ENCODE measurements around the gene ANKLE1. TPM values are rescaled to one million over a fixed set of nuclear protein-coding genes. Genes with fewer than 3 reads are reported as not detected.

ANKLE1 gene
- total and polyA plus RNA-seq, 10 of the 15 experiments (the other 5 are each of a cell fraction or from before 2014, with no cell fraction given), result 2.2 to 17.9 (median 10.9) TPM

DNA sequence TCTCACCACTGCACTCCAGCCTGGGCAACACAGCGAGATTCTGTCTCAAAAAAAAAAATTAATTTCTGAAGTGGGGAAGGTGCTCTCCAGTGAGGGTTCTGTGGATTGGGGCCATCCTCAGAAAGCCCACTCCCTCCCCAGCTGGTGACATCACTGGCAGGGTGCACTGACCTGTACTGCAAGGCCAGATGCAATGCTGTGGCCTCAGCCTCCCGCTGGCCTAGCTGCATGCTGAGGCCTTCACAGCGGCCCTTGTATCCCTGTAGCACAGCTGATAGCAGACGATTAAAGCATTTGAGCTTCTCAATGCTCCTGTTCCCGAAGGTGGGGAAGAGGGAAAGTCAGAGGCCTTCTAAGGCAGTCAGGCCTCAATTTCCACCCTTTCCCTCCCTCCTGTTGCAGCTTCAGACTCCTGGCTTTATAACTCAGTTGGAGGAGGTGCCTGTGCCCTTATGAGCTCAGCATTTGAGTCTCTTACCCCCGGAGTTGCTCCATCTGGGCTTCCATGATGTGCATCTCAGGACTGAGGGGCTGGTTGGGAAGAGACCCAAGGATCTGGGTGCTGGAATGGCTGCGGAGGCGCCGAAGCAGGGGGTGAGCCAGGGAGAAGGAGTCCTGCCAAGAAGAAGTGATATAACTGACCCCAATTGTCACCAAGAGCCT is 22.5 kb upstream of the ANKLE1 start:
- H3K9me3 ChIP-seq (replicated peaks; ENCODE audit: control insufficient read depth, insufficient read depth, low read length), result no peaks in the 10 kb centered on the region; the same call in 2 of the 3 replicates
- POLR2A ChIA-PET, result interaction anchor here (0.6 to 0.7 kb wide), 3 partner anchors 25 to 576 kb away, joined by 3 to 5 read pairs (median 3); no protein-coding TSS in a partner anchor
- H3K36me3 ChIP-seq (ENCODE audit: control insufficient read depth in 2 of 2, insufficient read depth in 2 of 2, low read length in 1 of 2), result no peaks in the 10 kb centered on the region
- ATAC-seq (no peak), FAIRE-seq (no peak), DNase-seq (ENCODE audit: low read depth, low spot score) (no peak)
- no peak overlapping the region for H3K27ac ChIP-seq (ENCODE audit: control insufficient read depth, insufficient read depth)
- WGBS (ENCODE audit: insufficient coverage, insufficient replicate concordance, low lambda C conversion rate, missing lambda C conversion rate), result 69% methylated on average over 9 of the region's 9 CpGs
- H3K4me1 ChIP-seq (ENCODE audit: control insufficient read depth, insufficient read depth, low read length), result peaks cover 2% of the 10 kb centered on the region; the same call in 1 of the 2 replicates
- H3K9ac ChIP-seq (ENCODE audit: control insufficient read depth, insufficient read depth, low read length), result no peak overlapping the region
- no TSS peak for BruUV-seq (replicated peaks)
- H3K79me2 ChIP-seq (ENCODE audit: control insufficient read depth, insufficient read depth, low read length), result no peaks in the 10 kb centered on the region
- SMC1A ChIA-PET (ENCODE audit: uncharacterized antibody, unreplicated experiment), result interaction anchor here (0.6 to 1.8 kb wide), 6 partner anchors 12 to 147 kb away, joined by 3 to 7 read pairs (median 4); partner anchors contain the start of genes ANKLE1 and USE1
- H2AFZ ChIP-seq (ENCODE audit: control insufficient read depth, low read depth, low read length), result no peak overlapping the region
- no peaks in the 10 kb centered on the region for H4K20me1 ChIP-seq (ENCODE audit: control insufficient read depth, insufficient read depth)
- CTCF ChIA-PET, result interaction anchor here (0.6 to 10.5 kb wide), 17 partner anchors 8 to 256 kb away, joined by 3 to 120 read pairs (median 4); partner anchors contain the start of genes ANKLE1, BABAM1 and USE1
- intact Hi-C loops (cut with micrococcal nuclease; ENCODE audit: unreplicated experiment), result no loop called here
- TF ChIP-seq ZNF592 (IDR thresholded peaks at IDR 0.05) (no peak), RBBP5 (conservative IDR thresholded peaks at IDR 0.05) (no peak), MXI1 (IDR thresholded peaks at IDR 0.05; ENCODE audit: low read depth, low read length) (no peak), CHD4 (IDR thresholded peaks at IDR 0.05) (no peak), CEBPB (IDR thresholded peaks at IDR 0.05; ENCODE audit: borderline replicate concordance in 1 of 2, low read depth in 2 of 2, low read length in 2 of 2) (no peak), FOXK2 (IDR thresholded peaks at IDR 0.05) (no peak), NFIC (IDR thresholded peaks at IDR 0.05; ENCODE audit: low read depth, low read length) (no peak), MYC (IDR thresholded peaks at IDR 0.05; ENCODE audit: insufficient read depth, insufficient read length, insufficient replicate concordance, low read length, severe bottlenecking) (no peak), NBN (IDR thresholded peaks at IDR 0.05) (no peak), E2F8 (IDR thresholded peaks at IDR 0.05; ENCODE audit: low read depth, partially characterized antibody) (no peak), NFYA (IDR thresholded peaks at IDR 0.05; ENCODE audit: borderline replicate concordance, low read depth, low read length) (no peak), ZBED1 (IDR thresholded peaks at IDR 0.05; ENCODE audit: borderline replicate concordance) (no peak), NKRF (conservative IDR thresholded peaks at IDR 0.05) (no peak)
- RAD21 ChIA-PET (ENCODE audit: unreplicated experiment), result interaction anchor here (0.6 to 2.3 kb wide), 3 partner anchors 21 to 26 kb away, joined by 3 to 12 read pairs (median 4); partner anchors contain the start of gene ANKLE1
- no peak overlapping the region for H3K4me2 ChIP-seq (ENCODE audit: control insufficient read depth, insufficient read depth)
- H3K27me3 ChIP-seq (replicated peaks in 1 of 2; ENCODE audit: control insufficient read depth in 2 of 2, insufficient read depth in 2 of 2, low read length in 1 of 2), result no peaks in the 10 kb centered on the region
- no peak overlapping the region for H3K4me3 ChIP-seq
- in situ Hi-C loops (cut with MboI), result no loop called here

All from GM12878 (cell line).